Stimulated activated CD8-positive, alpha-beta memory T cell treated with anti-CD3 and anti-CD28 coated beads, Interleukin-15, amount 100 ng/mL, for 4 hours (primary cell): ENCODE measurements around the gene RELN.
"Not testable (repeated sequence)": the region's sequence is repeated elsewhere in the genome, so short reads cannot be mapped to it uniquely, and the experiment has no call there.

Experiments
- DNase-seq, 2 donors: peaks; one replicate each; pipeline ENCODE4 v3.0.0-alpha.2; 2020; ENCODE audit warnings: low read depth in 2 of 2

The RELN gene

GRCh38 chr7:103793614-103794013, 195.8 kb downstream of the RELN start:
- no peak for DNase-seq

DNA sequence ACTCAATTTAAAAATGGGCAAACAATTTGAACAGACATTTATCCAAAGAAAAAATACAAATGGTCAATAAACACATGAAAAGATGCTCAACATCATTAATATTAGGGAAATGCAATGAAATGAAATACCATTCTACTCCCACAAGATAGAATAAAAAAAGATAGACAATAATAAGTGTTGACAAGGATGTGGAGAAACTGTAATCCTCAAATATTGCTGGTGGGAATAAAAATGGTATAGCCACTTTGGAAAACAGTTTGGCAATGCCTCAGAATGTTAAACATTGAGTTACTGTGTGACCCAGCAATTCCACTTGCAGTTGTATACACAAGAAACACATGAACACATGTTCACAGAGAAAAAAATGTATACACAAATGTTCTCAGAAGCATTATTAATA, 197.6 kb downstream of the RELN start:
- no peak for DNase-seq

DNA sequence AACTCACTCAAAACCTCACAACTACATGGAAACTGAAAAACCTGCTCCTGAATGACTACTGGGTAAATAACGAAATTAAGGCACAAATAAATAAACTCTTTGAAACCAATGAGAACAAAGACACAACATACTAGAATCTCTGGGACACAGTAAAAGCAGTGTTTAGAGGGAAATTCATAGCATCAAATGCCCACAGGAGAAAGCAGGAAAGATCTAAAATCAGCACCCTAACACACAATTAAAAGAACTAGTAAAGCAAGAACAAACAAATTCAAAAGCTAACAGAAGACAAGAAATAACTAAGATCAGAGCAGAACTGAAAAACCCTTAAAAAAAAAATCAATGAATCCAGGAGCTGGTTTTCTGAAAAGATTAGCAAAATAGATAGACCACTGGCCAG, 202.4 kb downstream of the RELN start:
- not testable (repeated sequence) for DNase-seq

- DNase-seq: no peak
Observed at GRCh38 chr7:103784646-103785286, 204.7 kb downstream of the RELN start.

DNA sequence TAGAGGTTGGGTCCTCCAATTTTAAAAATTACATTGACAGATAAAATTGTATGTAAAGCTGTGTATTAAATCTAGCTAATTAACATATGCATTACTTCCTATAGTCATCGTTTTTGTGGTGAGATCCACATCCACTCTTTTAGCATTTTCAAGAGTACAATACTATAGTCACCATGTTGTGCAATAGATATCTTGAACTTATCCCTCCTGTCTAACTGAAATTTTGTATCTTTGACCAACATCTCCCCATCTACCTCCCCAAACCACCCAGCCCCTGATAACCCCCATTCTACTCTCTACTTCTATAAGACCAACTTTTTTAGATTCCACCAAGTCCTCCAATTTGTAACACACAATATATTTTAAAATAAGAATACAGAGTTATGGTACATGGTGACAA, 208.0 kb downstream of the RELN start:
- no peak for DNase-seq

DNA sequence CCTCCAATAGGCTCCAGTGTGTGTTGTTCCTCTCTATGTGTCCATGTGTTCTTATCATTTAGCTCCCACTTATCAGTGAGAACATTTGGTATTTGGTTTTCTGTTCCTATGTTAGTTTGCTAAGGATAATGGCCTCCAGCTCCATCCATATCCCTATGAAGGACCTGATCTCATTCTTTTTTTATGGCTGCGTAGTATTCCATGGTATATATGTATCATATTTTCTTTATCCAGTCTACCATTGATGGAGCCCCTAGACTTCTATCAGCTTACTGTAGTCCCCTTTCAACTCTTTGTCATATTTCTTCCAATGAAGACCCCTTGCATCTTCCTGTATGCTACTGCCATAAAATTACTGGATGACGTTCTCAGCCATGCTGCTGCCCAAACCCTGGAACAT, 208.9 kb downstream of the RELN start:
- DNase-seq: not testable (repeated sequence)

DNA sequence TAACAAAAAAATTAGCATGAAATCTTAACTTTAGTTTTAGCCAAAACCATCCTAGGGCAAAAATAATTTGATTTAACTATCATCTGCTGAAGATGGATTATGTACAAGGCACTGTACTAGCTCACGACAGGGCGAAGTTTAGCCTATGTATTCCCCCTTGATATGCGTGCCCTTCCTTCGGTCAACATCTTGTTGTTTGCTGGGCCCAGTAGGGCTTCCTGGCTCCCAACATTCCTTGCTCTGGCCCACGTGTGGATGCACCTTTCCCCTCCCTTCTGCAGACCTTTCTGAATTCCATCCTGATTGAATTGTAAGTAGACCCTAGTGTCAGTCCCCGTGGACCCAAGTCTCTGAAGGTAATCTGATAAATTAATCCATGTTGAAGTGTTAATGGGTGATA, 212.0 kb downstream of the RELN start:
- DNase-seq: no peak

DNA sequence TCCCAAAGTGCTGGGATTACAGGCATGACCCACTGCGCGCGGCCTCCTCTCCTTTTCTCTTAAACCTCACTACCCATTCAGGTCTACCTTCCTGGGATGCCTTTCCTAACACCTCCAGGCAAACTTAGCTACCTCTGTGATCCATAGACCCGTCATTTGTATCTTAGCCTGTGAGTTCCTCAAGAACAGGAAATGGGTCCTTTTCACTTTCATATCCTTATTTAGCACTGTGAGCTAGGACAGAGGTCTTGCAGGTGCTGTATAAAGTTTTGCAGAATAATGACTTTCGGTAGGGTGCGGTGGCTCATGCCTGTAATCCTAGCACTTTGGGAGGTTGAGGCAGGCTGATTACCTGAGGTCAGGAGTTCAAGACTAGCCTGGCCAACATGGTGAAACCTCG, 215.7 kb downstream of the RELN start:
- no peak for DNase-seq

- no peak for DNase-seq
Observed at GRCh38 chr7:103772171-103772773, 217.2 kb downstream of the RELN start.

- DNase-seq: no peak
Observed at GRCh38 chr7:103771294-103771693, 218.2 kb downstream of the RELN start.

DNA sequence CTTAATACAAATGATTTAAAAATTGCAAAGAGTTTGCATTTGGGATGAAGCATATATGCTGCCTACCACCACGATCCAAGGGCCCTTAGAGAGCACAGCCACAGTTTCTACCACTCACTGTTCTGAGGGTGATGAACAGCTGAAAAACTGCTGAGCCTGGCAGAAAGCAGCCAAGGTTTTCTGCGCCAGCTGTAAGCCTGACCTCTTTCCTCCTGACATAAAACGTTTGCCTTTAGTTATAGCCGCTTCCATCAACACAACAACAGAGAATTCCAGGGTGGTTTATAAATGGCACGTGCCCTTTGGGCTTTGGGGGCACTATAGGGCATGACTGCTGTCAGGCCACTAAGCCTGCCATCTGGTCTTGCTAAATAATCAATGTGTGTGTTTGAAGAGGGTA, 222.8 kb downstream of the RELN start:
- no peak for DNase-seq

DNA sequence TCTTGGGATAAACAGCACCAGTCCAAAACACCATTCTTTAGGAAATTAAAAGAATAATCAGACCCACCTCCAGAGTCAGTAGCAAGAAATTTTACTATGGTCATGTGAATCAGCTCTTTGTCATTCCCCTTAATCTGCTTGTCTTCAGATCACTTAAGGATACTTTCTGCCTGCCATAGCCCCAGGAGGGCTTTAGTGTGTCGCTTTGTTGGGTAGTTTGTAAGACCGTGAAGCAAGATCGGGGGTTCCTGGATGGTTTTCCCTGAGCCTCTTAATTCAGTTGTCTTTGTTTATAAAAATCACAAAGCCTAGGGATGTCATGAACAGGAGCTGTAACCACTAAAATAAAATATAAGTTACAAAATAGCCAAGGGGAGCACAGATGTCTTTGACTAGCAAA, 223.6 kb downstream of the RELN start:
- no peak for DNase-seq

DNA sequence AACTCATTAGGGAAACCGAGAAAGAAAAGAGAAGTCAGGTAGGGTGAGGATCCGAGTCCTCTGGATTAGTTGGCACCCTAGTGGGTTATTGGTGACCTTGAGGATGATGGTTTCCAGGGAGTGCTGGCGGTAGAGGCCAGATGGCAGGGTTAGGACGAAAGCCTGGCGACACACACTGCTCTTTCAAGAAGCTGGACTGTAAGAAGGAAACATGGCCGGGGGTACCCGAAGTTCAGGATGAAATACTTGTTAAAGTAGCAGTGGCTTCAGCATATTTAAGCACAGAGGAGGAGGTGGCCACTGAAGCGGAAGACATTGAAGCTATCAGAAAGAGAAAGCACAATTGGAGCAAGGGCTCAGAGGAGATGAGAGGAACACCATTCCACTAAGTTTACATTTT, 224.6 kb downstream of the RELN start:
- no peak for DNase-seq

- DNase-seq: no peak
Observed at GRCh38 chr7:103762877-103763276, 226.6 kb downstream of the RELN start.

- no peak for DNase-seq
Observed at GRCh38 chr7:103762065-103762760, 227.2 kb downstream of the RELN start.

DNA sequence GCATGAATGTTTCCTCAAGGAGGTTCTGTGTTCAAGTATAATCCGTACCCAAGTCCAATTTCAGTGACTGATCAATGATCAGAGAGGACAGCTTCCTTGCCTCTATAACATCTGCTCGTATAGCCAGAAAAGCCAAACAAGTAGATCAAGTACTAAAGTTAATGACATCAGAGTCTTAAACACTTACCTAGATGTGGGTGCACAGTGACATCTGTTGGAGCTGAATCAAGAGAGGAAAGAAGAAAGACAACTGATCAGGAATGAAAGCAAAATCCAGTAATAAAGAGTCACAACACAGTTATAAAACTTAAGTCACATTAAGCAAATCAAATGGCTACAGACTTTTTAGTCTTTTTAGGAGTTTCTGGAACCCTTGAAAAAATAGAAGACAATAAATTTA, 236.5 kb downstream of the RELN start:
- DNase-seq: no peak

- DNase-seq: no peak
Observed at GRCh38 chr7:103751311-103751880, 238.1 kb downstream of the RELN start.

GRCh38 chr7:103748680-103749079, 240.8 kb downstream of the RELN start:
- DNase-seq: no peak

GRCh38 chr7:103735377-103735776, 254.1 kb downstream of the RELN start:
- DNase-seq: no peak

DNA sequence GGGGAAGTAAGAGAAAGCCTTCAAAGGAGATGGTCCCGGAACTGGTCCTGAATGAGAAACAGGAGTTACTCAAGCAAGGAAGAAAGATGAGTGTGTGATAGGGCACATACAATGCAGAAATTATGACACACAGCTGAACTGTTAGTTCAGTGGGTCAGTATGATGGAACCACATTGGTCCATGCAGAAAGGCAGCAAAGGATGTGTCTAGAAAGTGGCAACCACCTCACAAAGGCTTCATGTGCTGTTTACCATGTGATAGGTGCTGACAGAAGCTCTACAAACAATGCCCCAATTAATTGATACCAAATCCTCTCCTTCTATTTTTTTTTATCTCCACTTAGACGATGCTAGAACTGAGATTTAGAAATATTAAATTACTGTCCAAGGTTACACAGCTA, 258.3 kb downstream of the RELN start:
- DNase-seq: no peak

- DNase-seq: no peak
Observed at GRCh38 chr7:103729026-103729425, 260.4 kb downstream of the RELN start.

DNA sequence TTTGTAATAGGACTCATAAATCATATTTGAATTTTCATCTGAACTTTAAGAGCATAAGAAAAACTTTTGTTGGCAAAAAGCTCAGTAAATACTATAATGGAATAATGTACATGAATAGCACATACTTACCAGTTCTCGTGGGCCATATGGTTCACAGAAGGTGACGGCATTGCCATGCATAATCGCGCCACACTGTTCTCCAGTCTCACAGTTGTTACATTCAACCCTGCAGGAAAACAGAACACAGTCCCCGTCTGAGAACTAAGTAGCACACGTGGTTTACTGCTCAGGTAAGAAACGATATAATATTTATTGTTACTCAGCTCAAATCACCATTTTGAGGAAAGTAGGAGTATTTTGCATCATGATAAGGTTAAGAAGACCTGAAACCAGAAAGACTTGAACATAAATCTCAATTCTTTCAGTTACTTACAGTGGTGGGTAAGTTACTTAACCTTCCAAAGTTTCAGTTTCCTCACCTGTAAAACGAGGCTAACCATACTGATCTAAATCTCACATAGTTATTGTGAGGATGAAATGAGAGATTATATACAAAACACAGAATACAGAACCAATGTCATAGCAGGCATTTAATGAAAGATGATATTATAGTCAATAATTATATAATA, 261.4 kb downstream of the RELN start:
- no peak for DNase-seq

GRCh38 chr7:103719070-103719469, 270.4 kb downstream of the RELN start:
- no peak for DNase-seq
